NCI-H82 (cell line): ENCODE measurements around the gene TINAG.

Source experiments
- DNase-seq: peaks from one replicate; lab custom pipeline; 2025; lab: John Stamatoyannopoulos, UW

TINAG gene

GRCh38 chr6:54308289-54308985, at the start of gene TINAG:
TINAG (plus strand) TSS chr6:54308441; CDS start chr6:54308551, 110 bp downstream.
- no peak for DNase-seq

GRCh38 chr6:54260025-54260424, 48.2 kb upstream of the TINAG start:
- no peak for DNase-seq

- DNase-seq: no peak
Observed at GRCh38 chr6:54262499-54262898, 45.7 kb upstream of the TINAG start.

GRCh38 chr6:54262971-54263370, 45.3 kb upstream of the TINAG start:
- no peak for DNase-seq

GRCh38 chr6:54264581-54265272, 43.5 kb upstream of the TINAG start:
- DNase-seq: no peak

GRCh38 chr6:54266400-54266923, 41.8 kb upstream of the TINAG start:
- DNase-seq: peak; percentile 27

- DNase-seq: peak; percentile 82
Observed at GRCh38 chr6:54267798-54268197, 40.4 kb upstream of the TINAG start.

- DNase-seq: no peak
Observed at GRCh38 chr6:54273214-54273820, 34.9 kb upstream of the TINAG start.

- no peak for DNase-seq
Observed at GRCh38 chr6:54274383-54274782, 33.9 kb upstream of the TINAG start.

GRCh38 chr6:54282186-54282585, 26.1 kb upstream of the TINAG start:
- DNase-seq: no peak

GRCh38 chr6:54284161-54284860, 23.9 kb upstream of the TINAG start:
- DNase-seq: no peak

- no peak for DNase-seq
Observed at GRCh38 chr6:54285595-54285994, 22.6 kb upstream of the TINAG start.

GRCh38 chr6:54286141-54286540, 22.1 kb upstream of the TINAG start:
- DNase-seq: no peak

- no peak for DNase-seq
Observed at GRCh38 chr6:54288474-54288873, 19.8 kb upstream of the TINAG start.

- DNase-seq: no peak
Observed at GRCh38 chr6:54289426-54289825, 18.8 kb upstream of the TINAG start.

- no peak for DNase-seq
Observed at GRCh38 chr6:54291146-54291545, 17.1 kb upstream of the TINAG start.

- DNase-seq: no peak
Observed at GRCh38 chr6:54291738-54292137, 16.5 kb upstream of the TINAG start.

GRCh38 chr6:54294965-54295532, 13.2 kb upstream of the TINAG start:
- DNase-seq: no peak

GRCh38 chr6:54299542-54300269, 8.5 kb upstream of the TINAG start:
- no peak for DNase-seq

GRCh38 chr6:54301770-54302169, 6.5 kb upstream of the TINAG start:
- no peak for DNase-seq

GRCh38 chr6:54307439-54307910, 766 bp upstream of the TINAG start:
- no peak for DNase-seq
